HCT116 (cell line): Measurements from ENCODE around the gene EFCAB12.
"Not testable (repeated sequence)": the region's sequence is repeated elsewhere in the genome, so short reads cannot be mapped to it uniquely, and the experiment has no call there.

Experiments
- CEBPB ChIP-seq: IDR thresholded peaks from 2 replicates; pipeline ENCODE4 v1.6.1; 2012; ENCODE audit warnings: low read depth
- CTCF ChIP-seq, 3 experiments: fragments of 200-600 bp in 1 of 3; sonication (generic) in 1 of 3; IDR thresholded peaks in 2 of 3; conservative IDR thresholded peaks in 1 of 3; 2 replicates each; pipeline ENCODE4 v1.5.1; 2012 to 2017; ENCODE audit warnings: low read depth in 2 of 3, low read length in 2 of 3, antibody characterized with exemption in 1 of 3, borderline replicate concordance in 1 of 3, control low read depth in 1 of 3, mild to moderate bottlenecking in 1 of 3, mixed read lengths in 1 of 3, mixed run types in 1 of 3, moderate library complexity in 1 of 3; ENCODE audit not compliant: insufficient read depth in 1 of 3
- MAX ChIP-seq: IDR thresholded peaks from 2 replicates; pipeline ENCODE4 v1.6.1; 2012
- POLR2A ChIP-seq: IDR thresholded peaks from 2 replicates; pipeline ENCODE4 v1.7.0; 2011; ENCODE audit warnings: borderline replicate concordance; ENCODE audit not compliant: insufficient read depth, insufficient read length; ENCODE audit errors: extremely low read depth
- POLR2AphosphoS5 ChIP-seq: IDR thresholded peaks from 2 replicates; pipeline ENCODE4 v1.6.1; 2011; ENCODE audit warnings: mild to moderate bottlenecking, low read depth, low read length, moderate library complexity
- RAD21 ChIP-seq: IDR thresholded peaks from 2 replicates; pipeline ENCODE4 v1.6.1; 2012; ENCODE audit warnings: low read depth, mild to moderate bottlenecking
- REST ChIP-seq: IDR thresholded peaks from 2 replicates; pipeline ENCODE4 v1.6.1; 2012; ENCODE audit warnings: low read depth
- SIN3A ChIP-seq: IDR thresholded peaks from 2 replicates; pipeline ENCODE4 v1.6.1; 2012; ENCODE audit warnings: low read depth
- TCF7L2 ChIP-seq: IDR thresholded peaks from 2 replicates; pipeline ENCODE4 v1.7.0; 2011; ENCODE audit warnings: borderline replicate concordance, inconsistent platforms; ENCODE audit not compliant: insufficient read depth, insufficient read length; ENCODE audit errors: extremely low read depth
- YY1 ChIP-seq: IDR thresholded peaks from 2 replicates; pipeline ENCODE4 v1.6.1; 2011; ENCODE audit warnings: low read length, low read depth, moderate library complexity, mild to moderate bottlenecking; ENCODE audit not compliant: insufficient replicate concordance; ENCODE audit errors: extremely low read depth
- ZBTB33 ChIP-seq: IDR thresholded peaks from 2 replicates; pipeline ENCODE4 v1.6.1; 2011; ENCODE audit warnings: mild to moderate bottlenecking, low read length, moderate library complexity; ENCODE audit not compliant: insufficient replicate concordance; ENCODE audit errors: extremely low read depth

GRCh38 chr3:129413238-129413637 is 15.2 kb downstream of the EFCAB12 start:
- not testable (repeated sequence) for TF ChIP-seq POLR2A; CTCF (IDR thresholded peaks at IDR 0.05 in 2 of 3, conservative IDR thresholded peaks at IDR 0.05 in 1 of 3; ENCODE audit: borderline replicate concordance in 1 of 3, insufficient read depth in 1 of 3, low read depth in 2 of 3, low read length in 2 of 3); SIN3A; TCF7L2; POLR2AphosphoS5; CEBPB; RAD21; REST; YY1; ZBTB33; MAX
